CD14-positive monocyte (primary cell): ENCODE measurements around the gene RAB5A. TPM values are rescaled to one million over a fixed set of nuclear protein-coding genes. Genes with fewer than 3 reads are reported as not detected.
"Not testable (repeated sequence)": the region's sequence is repeated elsewhere in the genome, so short reads cannot be mapped to it uniquely, and the experiment has no call there.

Source experiments
- DNase-seq, 3 donors: peaks; one replicate each; pipeline ENCODE4 v3.0.0-alpha.2; 2011 to 2022
- H2AFZ ChIP-seq: 2 replicates; pipeline ENCODE4 v1.6.0; 2012; ENCODE audit warnings: mild to moderate bottlenecking, low read depth, low read length, inconsistent platforms; ENCODE audit not compliant: insufficient read depth, poor library complexity, severe bottlenecking
- H3K27ac ChIP-seq, 2 donors: 1 replicate in 1 of 2; 2 replicates in 1 of 2; pipeline ENCODE4 v1.5.1; 2012 to 2013; ENCODE audit warnings: low read length in 2 of 2, control low read depth in 1 of 2, inconsistent platforms in 1 of 2, low read depth in 1 of 2, mild to moderate bottlenecking in 1 of 2
- H3K27me3 ChIP-seq, 2 donors: one replicate each; pipeline versions ENCODE4 v1.6.0 to v1.6.1; 2011 to 2013; ENCODE audit warnings: low read length in 2 of 2; ENCODE audit not compliant: control insufficient read depth in 2 of 2, insufficient read depth in 2 of 2
- H3K36me3 ChIP-seq, 2 donors: replicated peaks in 1 of 2; 1 replicate in 1 of 2; 2 replicates in 1 of 2; pipeline versions ENCODE4 v1.5.1 to v1.6.1; 2012 to 2013; ENCODE audit warnings: low read length in 2 of 2, control low read depth in 1 of 2, inconsistent platforms in 1 of 2, mild to moderate bottlenecking in 1 of 2; ENCODE audit not compliant: insufficient read depth in 2 of 2, control insufficient read depth in 1 of 2
- H3K4me1 ChIP-seq, 2 donors: 1 replicate in 1 of 2; 2 replicates in 1 of 2; pipeline versions ENCODE4 v1.5.1 to v1.6.1; 2012 to 2013; ENCODE audit warnings: low read length in 2 of 2, control low read depth in 1 of 2, inconsistent platforms in 1 of 2, mild to moderate bottlenecking in 1 of 2, moderate library complexity in 1 of 2; ENCODE audit not compliant: insufficient read depth in 2 of 2, control insufficient read depth in 1 of 2
- H3K4me2 ChIP-seq: replicated peaks from 2 replicates; pipeline ENCODE3; 2012; ENCODE audit warnings: low read length, moderate library complexity, mild to moderate bottlenecking; ENCODE audit not compliant: poor library complexity, severe bottlenecking; ENCODE audit errors: extremely low read depth
- H3K4me3 ChIP-seq, 3 experiments: fragments of 200-600 bp in 1 of 3; sonication (generic) in 1 of 3; replicated peaks in 1 of 3; 1 replicate in 2 of 3; 2 replicates in 1 of 3; pipeline ENCODE4 v1.5.1; 2011 to 2013; ENCODE audit warnings: low read length in 3 of 3, mild to moderate bottlenecking in 3 of 3, control low read depth in 2 of 3, low read depth in 2 of 3, inconsistent platforms in 1 of 3, moderate library complexity in 1 of 3
- H3K79me2 ChIP-seq: 2 replicates; pipeline ENCODE4 v1.6.0; 2012; ENCODE audit warnings: mild to moderate bottlenecking, control low read depth, inconsistent platforms, low read length, moderate library complexity; ENCODE audit not compliant: insufficient read depth
- H3K9ac ChIP-seq: 2 replicates; pipeline ENCODE4 v1.6.0; 2017; ENCODE audit warnings: low read length, mild to moderate bottlenecking; ENCODE audit not compliant: insufficient read depth, poor library complexity, severe bottlenecking
- H3K9me3 ChIP-seq, 2 donors: replicated peaks in 1 of 2; 1 replicate in 1 of 2; 2 replicates in 1 of 2; pipeline versions ENCODE4 v1.5.1 to v1.6.1; 2012 to 2013; ENCODE audit warnings: low read length in 2 of 2, control low read depth in 1 of 2; ENCODE audit not compliant: control insufficient read depth in 1 of 2, insufficient read depth in 1 of 2
- H4K20me1 ChIP-seq: 2 replicates; pipeline ENCODE4 v1.6.0; 2012; ENCODE audit warnings: mild to moderate bottlenecking, low read length, control low read depth, moderate library complexity; ENCODE audit not compliant: insufficient read depth
- H3K27ac Mint-ChIP-seq, 7 donors: one replicate each; pipeline ENCODE4 v1.8.0; 2020; ENCODE audit warnings: mild to moderate bottlenecking in 7 of 7, mixed read lengths in 7 of 7, moderate library complexity in 6 of 7, inconsistent platforms in 2 of 7
- H3K27me3 Mint-ChIP-seq, 3 donors: one replicate each; pipeline ENCODE4 v1.8.0; 2021 to 2022; ENCODE audit warnings: low read depth in 3 of 3, mild to moderate bottlenecking in 3 of 3, mixed read lengths in 3 of 3, moderate library complexity in 3 of 3, inconsistent platforms in 1 of 3
- H3K36me3 Mint-ChIP-seq, 2 donors: one replicate each; pipeline ENCODE4 v1.8.0; 2020; ENCODE audit warnings: mixed read lengths in 2 of 2, inconsistent platforms in 1 of 2, mild to moderate bottlenecking in 1 of 2
- H3K4me1 Mint-ChIP-seq: one replicate; pipeline ENCODE4 v1.8.0; 2020; ENCODE audit warnings: mild to moderate bottlenecking, mixed read lengths
- H3K4me3 Mint-ChIP-seq, 2 donors: one replicate each; pipeline ENCODE4 v1.8.0; 2020; ENCODE audit warnings: mild to moderate bottlenecking in 2 of 2, mixed read lengths in 2 of 2, moderate library complexity in 1 of 2
- H3K9me3 Mint-ChIP-seq, 7 donors: one replicate each; pipeline ENCODE4 v1.8.0; 2020 to 2022; ENCODE audit warnings: mixed read lengths in 7 of 7, mild to moderate bottlenecking in 6 of 7, moderate library complexity in 6 of 7, inconsistent platforms in 2 of 7
- CTCF ChIP-seq: fragments of 200-600 bp; IDR thresholded peaks from one replicate; pipeline ENCODE4 v1.8.0; 2022; ENCODE audit warnings: antibody characterized with exemption, mild to moderate bottlenecking
- WGBS: methylation state at CpG from one replicate; pipeline ENCODE4 v1.1.5; 2013; ENCODE audit warnings: missing lambda C conversion rate; ENCODE audit not compliant: insufficient coverage; 5-methylcytosine and 5-hydroxymethylcytosine counted together
- intact Hi-C, 2 donors: fragments of 100-400 bp; cut with micrococcal nuclease; formaldehyde crosslinking; loops; one replicate each; pipeline versions ENCODE4 v1.15.0 to v1.15.1; 2023
- polyA plus RNA-seq, 3 donors: library from polyadenylated mRNA; depleted of rRNA in 1 of 3; unstranded in 2 of 3; stranded (reverse) in 1 of 3; fragments of 300-500 nt in 2 of 3; fragments of >200 nt in 1 of 3; fragmentation: Illumina TruSeq in 2 of 3; gene quantifications; 1 replicate in 2 of 3; 2 replicates in 1 of 3; pipeline ENCODE4 v1.2.3, GENCODE V29; 2012 to 2021

Gene RAB5A
- polyA plus RNA-seq, 3 donors, result 25.7 to 60.2 (median 33.8) TPM

GRCh38 chr3:19950316-19950715 lies 3.4 kb downstream of the RAB5A start:
- H2AFZ ChIP-seq, result no peak overlapping the region
- DNase-seq, result no peak
- intact Hi-C loops, result no loop called here
- no peaks in the 10 kb centered on the region for H3K27me3 Mint-ChIP-seq
- peaks cover 20 to 32% of the 10 kb centered on the region in 2 donors for H3K4me1 ChIP-seq
- H3K36me3 ChIP-seq, result peaks cover 42 to 51% of the 10 kb centered on the region in 2 donors
- no peak overlapping the region for H3K4me3 Mint-ChIP-seq
- no peak overlapping the region for H3K9ac ChIP-seq
- no peak overlapping the region for H3K27ac Mint-ChIP-seq
- H3K9me3 Mint-ChIP-seq, result peaks cover 0 to 2% (median 0%) of the 10 kb centered on the region in 7 donors
- no peaks in the 10 kb centered on the region for H3K27me3 ChIP-seq
- no peak for TF ChIP-seq CTCF
- H4K20me1 ChIP-seq, result peaks cover 75% of the 10 kb centered on the region
- H3K79me2 ChIP-seq, result peaks cover 80% of the 10 kb centered on the region
- H3K4me3 ChIP-seq, result no peak overlapping the region
- peaks cover 25 to 37% of the 10 kb centered on the region in 2 donors for H3K36me3 Mint-ChIP-seq
- no peak overlapping the region for H3K27ac ChIP-seq
- peaks cover 37% of the 10 kb centered on the region for H3K4me1 Mint-ChIP-seq
- WGBS, result 100% methylated on average over 1 of the region's 2 CpGs
- no peaks in the 10 kb centered on the region for H3K9me3 ChIP-seq
- H3K4me2 ChIP-seq, result no peak overlapping the region

- intact Hi-C loops, result no loop called here
- Mint-ChIP-seq H3K4me3 (no peak overlapping the region), H3K4me1 (peaks cover 12% of the 10 kb centered on the region), H3K36me3 (peaks cover 43 to 66% of the 10 kb centered on the region in 2 donors), H3K27ac (peak overlapping the region in 3 of 7 donors; percentile 5 to 86 (median 33)), H3K9me3 (no peaks in the 10 kb centered on the region), H3K27me3 (no peaks in the 10 kb centered on the region)
- no peak for DNase-seq
- peaks cover 51 to 87% of the 10 kb centered on the region in 2 donors for H3K36me3 ChIP-seq
- no peaks in the 10 kb centered on the region for H3K9me3 ChIP-seq
- peaks cover 96% of the 10 kb centered on the region for H3K79me2 ChIP-seq
- TF ChIP-seq CTCF, result no peak
- H3K4me2 ChIP-seq, result no peak overlapping the region
- H3K9ac ChIP-seq, result no peak overlapping the region
- H2AFZ ChIP-seq, result no peak overlapping the region
- WGBS, result 100% methylated on average over 2 of the region's 4 CpGs
- H3K4me1 ChIP-seq, result peaks cover 0 to 4% of the 10 kb centered on the region in 2 donors
- no peak overlapping the region for H3K27ac ChIP-seq
- no peaks in the 10 kb centered on the region for H3K27me3 ChIP-seq
- peaks cover 99% of the 10 kb centered on the region for H4K20me1 ChIP-seq
- H3K4me3 ChIP-seq, result no peak overlapping the region
Observed at GRCh38 chr3:19954676-19955075, 7.8 kb downstream of the RAB5A start.

- H2AFZ ChIP-seq, H3K4me3 Mint-ChIP-seq, H3K9me3 Mint-ChIP-seq, H3K9me3 ChIP-seq, H3K27ac Mint-ChIP-seq, H3K4me3 ChIP-seq, H3K9ac ChIP-seq, H3K4me2 ChIP-seq, DNase-seq, H3K27ac ChIP-seq, H3K27me3 Mint-ChIP-seq, intact Hi-C loops, H3K27me3 ChIP-seq, H3K4me1 Mint-ChIP-seq, H3K4me1 ChIP-seq: not testable (repeated sequence)
- H3K79me2 ChIP-seq, result peaks cover 95% of the 10 kb centered on the region
- H3K36me3 Mint-ChIP-seq, result peaks cover 42 to 65% of the 10 kb centered on the region in 2 donors
- peaks cover 100% of the 10 kb centered on the region for H4K20me1 ChIP-seq
- WGBS, result 96% methylated on average over 7 of the region's 9 CpGs
- peaks cover 37 to 93% of the 10 kb centered on the region in 2 donors for H3K36me3 ChIP-seq
Observed at GRCh38 chr3:19957354-19957753, 10.5 kb downstream of the RAB5A start.
